CD4-positive, CD25-positive, alpha-beta regulatory T cell (primary cell): ENCODE data around the gene JAK1. TPM values are rescaled to one million over a fixed set of nuclear protein-coding genes. Genes with fewer than 3 reads are reported as not detected.

Experiments used
- ATAC-seq, 2 donors: fragments of 150-1000 bp; cut with Tn5 transposase; one replicate each; pipeline ENCODE4 v1.10.0; 2021; ENCODE audit warnings: low read depth in 2 of 2, moderate number of reproducible peaks in 2 of 2, moderate library complexity in 1 of 2
- DNase-seq, 3 donors: peaks; one replicate each; pipeline versions ENCODE4 v3.0.0 to v3.0.0-alpha.2; 2012 to 2022; ENCODE audit warnings: mixed read lengths in 1 of 3
- H3K27ac ChIP-seq: one replicate; pipeline ENCODE4 v1.7.0; 2013; ENCODE audit warnings: mild to moderate bottlenecking, low read length; ENCODE audit not compliant: insufficient read depth, poor library complexity, severe bottlenecking
- H3K27me3 ChIP-seq: one replicate; pipeline ENCODE4 v1.7.0; 2013; ENCODE audit warnings: low read length; ENCODE audit not compliant: control insufficient read depth, insufficient read depth
- H3K36me3 ChIP-seq: one replicate; pipeline ENCODE4 v1.7.0; 2013; ENCODE audit warnings: mild to moderate bottlenecking, low read length, moderate library complexity; ENCODE audit not compliant: control insufficient read depth, insufficient read depth
- H3K4me1 ChIP-seq: 2 replicates; pipeline ENCODE4 v1.7.0; 2013; ENCODE audit warnings: mild to moderate bottlenecking, low read length; ENCODE audit not compliant: insufficient read depth, control insufficient read depth, poor library complexity, severe bottlenecking
- H3K4me3 ChIP-seq: one replicate; pipeline ENCODE4 v1.7.0; 2013; ENCODE audit warnings: low read depth, mild to moderate bottlenecking, low read length, moderate library complexity
- H3K9me3 ChIP-seq, 2 experiments: 1 replicate in 1 of 2; 2 replicates in 1 of 2; pipeline ENCODE4 v1.7.0; 2013; ENCODE audit warnings: low read length in 2 of 2, mild to moderate bottlenecking in 1 of 2, moderate library complexity in 1 of 2; ENCODE audit not compliant: control insufficient read depth in 2 of 2
- H3K27ac Mint-ChIP-seq, 3 donors: one replicate each; pipeline ENCODE4 v1.8.0; 2020 to 2022; ENCODE audit warnings: mild to moderate bottlenecking in 3 of 3, mixed read lengths in 3 of 3, moderate library complexity in 2 of 3
- H3K27me3 Mint-ChIP-seq: one replicate; pipeline ENCODE4 v1.8.0; 2022; ENCODE audit warnings: mild to moderate bottlenecking, mixed read lengths
- H3K36me3 Mint-ChIP-seq: one replicate; pipeline ENCODE4 v1.8.0; 2020; ENCODE audit warnings: mixed read lengths
- H3K4me1 Mint-ChIP-seq, 4 donors: one replicate each; pipeline ENCODE4 v1.8.0; 2020 to 2022; ENCODE audit warnings: mixed read lengths in 4 of 4, mild to moderate bottlenecking in 1 of 4
- H3K4me3 Mint-ChIP-seq, 4 donors: one replicate each; pipeline ENCODE4 v1.8.0; 2020 to 2022; ENCODE audit warnings: mild to moderate bottlenecking in 4 of 4, mixed read lengths in 4 of 4, moderate library complexity in 3 of 4
- H3K9me3 Mint-ChIP-seq, 7 donors: one replicate each; pipeline ENCODE4 v1.8.0; 2020 to 2022; ENCODE audit warnings: mixed read lengths in 7 of 7, mild to moderate bottlenecking in 3 of 7, moderate library complexity in 2 of 7
- polyA plus RNA-seq, 4 donors: library from polyadenylated mRNA; unstranded; fragments of 300-500 nt; fragmentation: Illumina TruSeq; gene quantifications; one replicate each; pipeline ENCODE4 v1.2.3, GENCODE V29; 2021
- total RNA-seq: library from RNA; stranded (reverse); gene quantifications from one replicate; pipeline ENCODE4 v1.2.3, GENCODE V29; 2022

The JAK1 gene
- total RNA-seq = 333 TPM
- 100 to 1,000 TPM; 215 to 231 (median 223) TPM for polyA plus RNA-seq

- Histone ChIP-seq H3K4me3 (peak within 1 kb of the TSS; percentile 96), H3K27ac (peak within 1 kb of the TSS; percentile 96), H3K4me1 (peaks cover 42% of the 10 kb centered on the region), H3K9me3 (no peaks in the 10 kb centered on the region), H3K36me3 (no peaks in the 10 kb centered on the region), H3K27me3 (no peaks in the 10 kb centered on the region)
- H3K36me3 Mint-ChIP-seq = no peaks in the 10 kb centered on the region
- H3K27me3 Mint-ChIP-seq = no peaks in the 10 kb centered on the region
- H3K9me3 Mint-ChIP-seq = no peaks in the 10 kb centered on the region
- ATAC-seq (peak; percentile 83 to 85), DNase-seq (peak; percentile 85 to 92 (median 91))
- peaks cover 29 to 50% (median 40%) of the 10 kb centered on the region in 4 donors for H3K4me1 Mint-ChIP-seq
- H3K27ac Mint-ChIP-seq = peak within 1 kb of the TSS; percentile 94 to 96 (median 94)
- H3K4me3 Mint-ChIP-seq = peak within 1 kb of the TSS; percentile 95 to 98 (median 97)
These were observed at the start of gene JAK1 for GRCh38 chr1:64966158-64966971. Gene JAK1, minus strand, starts transcription at chr1:64966549. Its CDS starts 80,285 bp downstream, at chr1:64886264.

- Histone ChIP-seq H3K9me3 (no peaks in the 10 kb centered on the region), H3K27me3 (no peaks in the 10 kb centered on the region), H3K4me3 (no peak overlapping the region), H3K27ac (no peak overlapping the region), H3K36me3 (no peaks in the 10 kb centered on the region), H3K4me1 (peaks cover 10% of the 10 kb centered on the region)
- Mint-ChIP-seq H3K9me3 (peaks cover 0 to 2% (median 0%) of the 10 kb centered on the region in 7 donors), H3K4me1 (peaks cover 16 to 27% (median 23%) of the 10 kb centered on the region in 4 donors), H3K27me3 (no peaks in the 10 kb centered on the region), H3K4me3 (no peak overlapping the region), H3K27ac (no peak overlapping the region), H3K36me3 (peaks cover 13% of the 10 kb centered on the region)
- DNase-seq = no peak
- ATAC-seq = no peak
These were observed 48.0 kb upstream of the JAK1 start for GRCh38 chr1:65014321-65014720.

GRCh38 chr1:65011983-65012382 is 45.6 kb upstream of the JAK1 start:
- Mint-ChIP-seq H3K4me1 (peaks cover 26 to 42% (median 36%) of the 10 kb centered on the region in 4 donors), H3K36me3 (peaks cover 8% of the 10 kb centered on the region), H3K4me3 (peak overlapping the region in 1 of 4 donors; percentile 19), H3K27me3 (no peaks in the 10 kb centered on the region), H3K27ac (no peak overlapping the region), H3K9me3 (peaks cover 0 to 2% (median 0%) of the 10 kb centered on the region in 7 donors)
- no peaks in the 10 kb centered on the region for H3K9me3 ChIP-seq
- ATAC-seq (peak in 1 of 2 donors; percentile 25), DNase-seq (no peak)
- H3K36me3 ChIP-seq = no peaks in the 10 kb centered on the region
- peaks cover 23% of the 10 kb centered on the region for H3K4me1 ChIP-seq
- H3K27me3 ChIP-seq = no peaks in the 10 kb centered on the region
- no peak overlapping the region for H3K27ac ChIP-seq
- H3K4me3 ChIP-seq = no peak overlapping the region

GRCh38 chr1:65009724-65010420 is 43.5 kb upstream of the JAK1 start:
- Mint-ChIP-seq H3K4me3 (peak overlapping the region; percentile 56 to 81 (median 61)), H3K9me3 (peaks cover 0 to 2% (median 0%) of the 10 kb centered on the region in 7 donors), H3K4me1 (peaks cover 27 to 47% (median 35%) of the 10 kb centered on the region in 4 donors), H3K27ac (peak overlapping the region in 2 of 3 donors; percentile 2 to 60), H3K27me3 (no peaks in the 10 kb centered on the region), H3K36me3 (peaks cover 4% of the 10 kb centered on the region)
- Histone ChIP-seq H3K36me3 (no peaks in the 10 kb centered on the region), H3K9me3 (no peaks in the 10 kb centered on the region), H3K27ac (no peak overlapping the region), H3K27me3 (no peaks in the 10 kb centered on the region), H3K4me3 (peak overlapping the region; percentile 51), H3K4me1 (peaks cover 23% of the 10 kb centered on the region)
- DNase-seq (peak in 1 of 3 donors; percentile 32), ATAC-seq (no peak)

GRCh38 chr1:65009176-65009575 is 42.8 kb upstream of the JAK1 start:
- Mint-ChIP-seq H3K9me3 (peaks cover 0 to 2% (median 0%) of the 10 kb centered on the region in 7 donors), H3K27ac (peak overlapping the region in 2 of 3 donors; percentile 2 to 14), H3K4me3 (peak overlapping the region; percentile 57 to 88 (median 73)), H3K36me3 (peaks cover 4% of the 10 kb centered on the region), H3K27me3 (no peaks in the 10 kb centered on the region), H3K4me1 (peaks cover 32 to 45% (median 37%) of the 10 kb centered on the region in 4 donors)
- Histone ChIP-seq H3K4me3 (peak overlapping the region; percentile 51), H3K36me3 (no peaks in the 10 kb centered on the region), H3K4me1 (peaks cover 23% of the 10 kb centered on the region), H3K27me3 (no peaks in the 10 kb centered on the region), H3K9me3 (no peaks in the 10 kb centered on the region), H3K27ac (no peak overlapping the region)
- peak in 1 of 2 donors; percentile 52 for ATAC-seq
- peak in 1 of 3 donors; percentile 57 for DNase-seq

- DNase-seq (no peak), ATAC-seq (no peak)
- peaks cover 4% of the 10 kb centered on the region for H3K36me3 Mint-ChIP-seq
- H3K27ac Mint-ChIP-seq = no peak overlapping the region
- no peak overlapping the region for H3K4me3 Mint-ChIP-seq
- H3K27ac ChIP-seq = no peak overlapping the region
- H3K36me3 ChIP-seq = no peaks in the 10 kb centered on the region
- H3K4me1 ChIP-seq = peaks cover 39% of the 10 kb centered on the region
- peaks cover 32 to 53% (median 44%) of the 10 kb centered on the region in 4 donors for H3K4me1 Mint-ChIP-seq
- H3K9me3 Mint-ChIP-seq = peaks cover 0 to 2% (median 0%) of the 10 kb centered on the region in 7 donors
- H3K27me3 ChIP-seq = no peaks in the 10 kb centered on the region
- H3K4me3 ChIP-seq = no peak overlapping the region
- peaks cover 13% of the 10 kb centered on the region for H3K27me3 Mint-ChIP-seq
- no peaks in the 10 kb centered on the region for H3K9me3 ChIP-seq
These were observed 40.5 kb upstream of the JAK1 start for GRCh38 chr1:65006806-65007205.

GRCh38 chr1:65003316-65003664 is 36.9 kb upstream of the JAK1 start:
- ATAC-seq = no peak

More at GRCh38 chr1:65003316-65003664, 36.9 kb upstream of the JAK1 start:
- Histone ChIP-seq H3K27me3 (no peaks in the 10 kb centered on the region), H3K4me3 (peak overlapping the region; percentile 86), H3K4me1 (peaks cover 30% of the 10 kb centered on the region), H3K9me3 (no peaks in the 10 kb centered on the region), H3K27ac (no peak overlapping the region), H3K36me3 (no peaks in the 10 kb centered on the region)
- no peak for DNase-seq
- Mint-ChIP-seq H3K27ac (peak overlapping the region in 2 of 3 donors; percentile 52 to 78), H3K4me3 (peak overlapping the region; percentile 76 to 94 (median 84)), H3K4me1 (peaks cover 22 to 42% (median 35%) of the 10 kb centered on the region in 4 donors), H3K27me3 (peaks cover 13% of the 10 kb centered on the region), H3K36me3 (peaks cover 5% of the 10 kb centered on the region), H3K9me3 (peaks cover 0 to 6% (median 2%) of the 10 kb centered on the region in 7 donors)
